Heart right ventricle (tissue), 16 donors: ENCODE results near the gene ZNF584. TPM values are rescaled to one million over a fixed set of nuclear protein-coding genes. Genes with fewer than 3 reads are reported as not detected.

Source experiments
- ATAC-seq, 8 donors: fragments of 200-7000 bp; cut with Tn5 transposase; one replicate each; pipeline ENCODE4 v1.9.1; 2020; ENCODE audit warnings: mild to moderate bottlenecking in 8 of 8, moderate library complexity in 8 of 8, moderate number of reproducible peaks in 1 of 8
- DNase-seq, 2 donors: peaks; one replicate each; pipeline ENCODE4 v3.0.0-alpha.2; 2020
- H3K27ac ChIP-seq, 10 donors: fragments of 200-600 bp; sonication (generic) in 2 of 10; one replicate each; pipeline versions ENCODE4 v1.5.0 to v1.8.0; 2020 to 2022; ENCODE audit warnings: mild to moderate bottlenecking in 3 of 10
- H3K27me3 ChIP-seq, 7 donors: fragments of 200-600 bp; one replicate each; pipeline ENCODE4 v1.8.0; 2021 to 2022; ENCODE audit warnings: mild to moderate bottlenecking in 2 of 7
- H3K36me3 ChIP-seq, 9 donors: fragments of 200-600 bp; sonication (generic) in 1 of 9; one replicate each; pipeline versions ENCODE4 v1.5.0 to v1.8.0; 2020 to 2022; ENCODE audit warnings: mild to moderate bottlenecking in 2 of 9
- H3K4me1 ChIP-seq, 9 donors: fragments of 200-600 bp; sonication (generic) in 1 of 9; one replicate each; pipeline versions ENCODE4 v1.5.0 to v1.8.0; 2020 to 2022; ENCODE audit warnings: mild to moderate bottlenecking in 4 of 9
- H3K4me3 ChIP-seq, 10 donors: fragments of 200-600 bp; sonication (generic) in 2 of 10; one replicate each; pipeline versions ENCODE4 v1.5.0 to v1.8.0; 2020 to 2022; ENCODE audit warnings: mild to moderate bottlenecking in 7 of 10, moderate library complexity in 2 of 10
- H3K9me3 ChIP-seq, 11 donors: fragments of 200-600 bp in 10 of 11; sonication (generic) in 2 of 11; one replicate each; pipeline versions ENCODE4 v1.5.0 to v1.8.0; 2013 to 2022; ENCODE audit warnings: mild to moderate bottlenecking in 2 of 11, control low read depth in 1 of 11, moderate library complexity in 1 of 11
- WGBS, 2 donors: extraction: QIAGEN DNeasy Blood & Tissue Kit; methylation state at CpG; one replicate each; pipeline ENCODE4 v1.1.7; 2013; ENCODE audit warnings: inconsistent platforms in 1 of 2; 5-methylcytosine and 5-hydroxymethylcytosine counted together
- intact Hi-C, 10 donors: fragments of 100-400 bp; cut with DNase I; formaldehyde crosslinking; loops; one replicate each; pipeline versions ENCODE4 v1.11.1 to v1.14.2; 2022
- long read RNA-seq, 3 donors: library from polyadenylated mRNA; unstranded; transcript quantifications; one replicate each; pipeline ENCODE4 v2.0.0, GENCODE V29; 2020 to 2021
- polyA plus RNA-seq, 2 donors: library from polyadenylated mRNA; stranded (reverse); fragments of 200-250 nt; gene quantifications; one replicate each; pipeline ENCODE4 v1.2.3, GENCODE V29; 2013
- total RNA-seq, 10 donors: library from RNA; stranded (reverse); fragmentation: NEBNext Ultra II Directional in 3 of 10; extraction: Animal tissue kit (Norgen Biotek cat#: 25700) in 3 of 10; gene quantifications; one replicate each; pipeline versions ENCODE4 v1.2.1 to v1.2.4, GENCODE V29; 2021 to 2023
- TF ChIP-seq, protein P1 (sequence below), 9 donors: fragments of 200-600 bp; sonication (generic) in 2 of 9; IDR thresholded peaks; one replicate each; pipeline versions ENCODE4 v1.5.0 to v1.8.0; 2021 to 2022; ENCODE audit warnings: antibody characterized with exemption in 9 of 9, mild to moderate bottlenecking in 5 of 9, moderate library complexity in 1 of 9
- donor health status: Arrhythmogenic right ventricular cardiomyopathy.
- donor health status: ischemic (EF 13 %, LVEDD 7.1; RV severe dilation, severe dysfunction).
- donor health status: healthy with polysubstance abuse.
- donor health status: DM: no; HTN: yes; CAD: no.
- donor health status: DM: no; HTN: no; CAD: no.
- donor health status: ischemic (EF 25% LVEDD 6.9; RV normal size, moderate dysfunction).
- donor health status: ischemic (EF 25% LVEDD 5.7; RV mildly dilated, moderate dysfunction).
- donor health status: healthy.
- donor health status: DM: yes; HTN: yes; CAD: no.
- donor health status: Ischemic cardiomyopathy.
- donor health status: ischemic (EF 35%, LVEDD 5.7; RV mildly dilated, moderate dysfunction).
- donor health status: nonischemic (EF 11% LVEDD 7.7; RV severe dilation, severe dysfunction).
- donor health status: DM: yes; HTN: yes; CAD: no.
- donor health status: PGD.
- donor health status: ischemic (EF 29% LVEDD 5.4; RV normal size, mild dysfunction).
- donor health status: nonischemic (EF 23%, LVEDD 6.1; RV moderate dilation, normal function).

ZNF584 gene
- total RNA-seq = 10 to 100 TPM; 12.7 to 20.4 (median 17.6) TPM
- 10 to 100 TPM in 1 of 2 donors, 1 to 10 TPM in 1; 6.5 to 15.9 TPM for polyA plus RNA-seq
- long read RNA-seq, donor 1, partial matches to known transcripts = 10 of 21 reads
- long read RNA-seq, donor 1, other reads (novel, unspliced or antisense) = 9 of 21 reads
- long read RNA-seq, donor 2, partial matches to known transcripts = 1 of 22 reads
- long read RNA-seq, donor 2, other reads (novel, unspliced or antisense) = 15 of 22 reads
- long read RNA-seq, donor 3, partial matches to known transcripts = 3 of 35 reads
- long read RNA-seq, donor 3, other reads (novel, unspliced or antisense) = 28 of 35 reads

DNA sequence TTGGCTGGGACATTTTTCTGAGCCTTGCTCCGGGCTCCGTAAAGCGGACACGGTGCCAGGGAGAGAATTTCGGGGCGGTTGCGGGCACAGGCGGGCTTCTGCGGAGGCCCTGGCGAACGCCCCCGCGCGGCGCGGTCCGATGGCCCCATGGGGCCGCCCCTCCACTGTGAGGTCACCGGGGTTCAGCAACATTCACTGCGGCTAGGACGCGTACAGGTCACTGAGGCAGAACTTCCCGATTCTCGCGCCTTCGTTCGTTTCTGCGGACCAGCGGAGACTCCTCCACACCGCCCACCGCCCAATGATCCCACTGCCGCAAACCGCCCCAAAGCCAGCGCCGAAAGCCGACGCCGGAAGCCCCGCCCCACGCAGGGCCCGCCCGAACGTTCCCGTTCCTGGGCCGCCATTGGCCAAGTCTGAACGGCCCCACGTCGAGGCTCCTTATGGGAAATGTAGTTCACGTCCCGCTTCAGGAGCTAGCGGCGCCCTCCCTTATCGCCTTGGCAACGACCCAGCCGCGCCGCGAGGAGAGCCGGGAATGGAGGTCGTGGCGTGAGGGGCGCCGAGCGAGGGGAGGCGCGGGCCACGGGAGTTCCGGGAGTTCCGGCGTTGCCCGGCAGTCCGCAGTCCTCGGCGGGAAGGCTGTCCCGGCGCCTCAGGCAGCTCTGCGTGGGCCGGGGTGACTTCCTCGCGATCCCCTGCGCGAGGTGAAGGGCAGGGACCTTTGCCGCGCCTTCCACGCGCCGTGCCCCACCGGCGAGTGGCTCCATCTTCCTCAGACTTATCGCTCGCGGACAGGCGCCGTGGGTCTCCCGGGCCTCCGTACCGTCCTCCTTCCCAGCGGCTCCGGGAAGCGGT, at the start of gene ZNF584:
Gene ZNF584 (plus strand): TSS at position 498 of the 858 bp plus-strand sequence. CDS start 499 bp downstream, outside the sequence.
- H3K4me3 ChIP-seq = peak within 1 kb of the TSS; percentile 79 to 100 (median 96)
- ATAC-seq = peak; percentile 97 to 99 (median 98)
- DNase-seq = peak; percentile 95 to 96
- WGBS, 2 donors = 0% methylated on average over 98 to 100 of the region's 100 CpGs
- no peaks in the 10 kb centered on the region for H3K9me3 ChIP-seq
- peak within 1 kb of the TSS; percentile 84 to 95 (median 91) for H3K27ac ChIP-seq
- TF ChIP-seq, protein P1, sequence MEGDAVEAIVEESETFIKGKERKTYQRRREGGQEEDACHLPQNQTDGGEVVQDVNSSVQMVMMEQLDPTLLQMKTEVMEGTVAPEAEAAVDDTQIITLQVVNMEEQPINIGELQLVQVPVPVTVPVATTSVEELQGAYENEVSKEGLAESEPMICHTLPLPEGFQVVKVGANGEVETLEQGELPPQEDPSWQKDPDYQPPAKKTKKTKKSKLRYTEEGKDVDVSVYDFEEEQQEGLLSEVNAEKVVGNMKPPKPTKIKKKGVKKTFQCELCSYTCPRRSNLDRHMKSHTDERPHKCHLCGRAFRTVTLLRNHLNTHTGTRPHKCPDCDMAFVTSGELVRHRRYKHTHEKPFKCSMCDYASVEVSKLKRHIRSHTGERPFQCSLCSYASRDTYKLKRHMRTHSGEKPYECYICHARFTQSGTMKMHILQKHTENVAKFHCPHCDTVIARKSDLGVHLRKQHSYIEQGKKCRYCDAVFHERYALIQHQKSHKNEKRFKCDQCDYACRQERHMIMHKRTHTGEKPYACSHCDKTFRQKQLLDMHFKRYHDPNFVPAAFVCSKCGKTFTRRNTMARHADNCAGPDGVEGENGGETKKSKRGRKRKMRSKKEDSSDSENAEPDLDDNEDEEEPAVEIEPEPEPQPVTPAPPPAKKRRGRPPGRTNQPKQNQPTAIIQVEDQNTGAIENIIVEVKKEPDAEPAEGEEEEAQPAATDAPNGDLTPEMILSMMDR (IDR thresholded peaks at IDR 0.05) = peak in 4 of 9 donors; percentile 10 to 43 (median 30)
- H3K4me1 ChIP-seq = peaks cover 5 to 31% (median 26%) of the 10 kb centered on the region in 9 donors
- no peaks in the 10 kb centered on the region for H3K27me3 ChIP-seq
- H3K36me3 ChIP-seq = peaks cover 0 to 6% (median 0%) of the 10 kb centered on the region in 9 donors
- intact Hi-C loops = loop anchor here in 1 of 10 donors (1.0 kb wide), 1 partner anchor 32 kb away; the partner anchor contains the start of gene ZNF132

DNA sequence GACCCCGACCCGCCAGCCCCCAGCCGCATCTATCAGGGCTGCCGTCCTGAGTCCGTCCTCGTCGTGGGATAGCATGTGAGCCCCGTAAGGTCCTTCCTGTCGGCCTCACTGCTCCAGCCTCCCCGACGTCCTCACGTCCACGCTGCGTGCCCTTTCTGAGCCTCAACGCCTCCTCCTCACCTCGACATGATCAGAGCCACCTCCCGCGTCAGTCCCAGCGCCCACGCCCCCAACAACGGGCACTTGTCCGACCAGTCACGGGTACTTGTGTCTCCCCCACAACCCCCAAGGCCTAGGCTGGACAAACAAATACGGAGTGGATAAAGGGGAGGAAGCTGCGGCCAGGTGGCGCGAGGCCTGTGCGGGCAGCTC, 46.6 kb upstream of the ZNF584 start:
- intact Hi-C loops = loop anchor here in 1 of 10 donors (2.0 kb wide), 2 partner anchors 19 to 57 kb away; partner anchors contain the start of genes ERVK3-1 and ZNF837
- TF ChIP-seq, protein P1 (IDR thresholded peaks at IDR 0.05) = peak in 2 of 9 donors; percentile 3 to 4
- DNase-seq (peak; percentile 47 to 53), ATAC-seq (peak in 7 of 8 donors; percentile 3 to 28 (median 21))
- H3K36me3 ChIP-seq = no peaks in the 10 kb centered on the region
- peak overlapping the region; percentile 48 to 94 (median 75) for H3K4me3 ChIP-seq
- H3K27me3 ChIP-seq = peaks cover 0 to 24% (median 12%) of the 10 kb centered on the region in 7 donors
- H3K4me1 ChIP-seq = peaks cover 0 to 28% (median 16%) of the 10 kb centered on the region in 9 donors
- H3K9me3 ChIP-seq = no peaks in the 10 kb centered on the region
- peak overlapping the region; percentile 88 to 97 (median 96) for H3K27ac ChIP-seq
- WGBS, 2 donors = 2 to 3% methylated on average over 28 of the region's 28 CpGs

DNA sequence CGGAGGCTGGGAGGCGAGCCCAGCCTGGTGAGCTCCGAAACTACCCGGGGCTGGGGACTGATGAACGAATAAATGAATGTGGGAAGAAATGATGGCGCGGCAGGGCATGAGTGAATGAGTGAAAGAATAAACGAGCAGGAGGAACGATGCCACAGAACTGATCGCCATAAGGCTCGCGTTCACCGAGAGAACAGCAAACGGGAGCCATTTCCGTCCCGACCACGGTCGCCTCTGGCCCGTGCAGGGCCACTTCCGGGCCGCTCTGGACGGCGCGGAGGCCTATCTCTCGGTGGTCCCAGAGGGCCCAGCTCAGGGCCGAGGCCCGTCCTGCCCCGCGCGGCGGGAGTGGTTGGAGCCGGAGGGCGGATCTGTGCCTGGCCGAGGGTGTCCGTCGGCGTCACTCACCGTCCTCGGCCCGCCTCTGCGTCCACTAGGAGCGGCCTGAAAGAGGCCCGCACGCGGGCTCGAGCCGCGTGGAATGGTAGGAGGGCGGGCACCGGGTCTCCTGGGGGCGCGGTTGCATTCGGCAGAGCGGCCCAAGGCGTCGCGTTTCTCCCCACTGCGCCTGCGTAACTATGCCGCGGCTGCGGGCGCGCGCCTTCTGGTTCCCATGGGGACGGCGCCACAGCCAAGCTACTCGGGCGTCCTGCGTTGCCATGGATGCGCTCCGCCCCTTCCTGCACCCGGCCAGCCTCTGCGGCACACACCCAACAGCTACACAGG, 46.0 kb upstream of the ZNF584 start, which contains the start of gene ZNF497:
Gene ZNF497 (minus strand): TSS at position 480 of the 723 bp plus-strand sequence. CDS start 5,116 bp downstream, outside the sequence.
- DNase-seq (peak; percentile 96 to 98), ATAC-seq (peak; percentile 96 to 98 (median 97))
- Histone ChIP-seq H3K4me1 (peaks cover 0 to 23% (median 11%) of the 10 kb centered on the region in 9 donors), H3K27me3 (peaks cover 0 to 24% (median 11%) of the 10 kb centered on the region in 7 donors), H3K9me3 (no peaks in the 10 kb centered on the region), H3K27ac (peak within 1 kb of the TSS; percentile 88 to 97 (median 96)), H3K4me3 (peak within 1 kb of the TSS; percentile 48 to 94 (median 75)), H3K36me3 (no peaks in the 10 kb centered on the region)
- intact Hi-C loops = loop anchor here in 1 of 10 donors (2.0 kb wide), 2 partner anchors 18 to 58 kb away; partner anchors contain the start of genes ERVK3-1 and ZNF837
- 0 to 1% methylated on average over 69 to 74 of the region's 74 CpGs for WGBS, 2 donors
- TF ChIP-seq, protein P1 (IDR thresholded peaks at IDR 0.05) = peak in 2 of 9 donors; percentile 1 to 12
